Measurements from ENCODE around the gene MUC5B. TPM values are rescaled to one million over a fixed set of nuclear protein-coding genes. Genes with fewer than 3 reads are reported as not detected.
A peak's percentile ranks its signal among the peaks of the same experiment; 100 is the strongest.
"Not testable (repeated sequence)": the region's sequence is repeated elsewhere in the genome, so short reads cannot be mapped to it uniquely, and the experiment has no call there.

The MUC5B gene
- total RNA-seq, 4 donors from 2014 or later = 0.22 to 0.61 (median 0.29) TPM; not detected in 1

DNA sequence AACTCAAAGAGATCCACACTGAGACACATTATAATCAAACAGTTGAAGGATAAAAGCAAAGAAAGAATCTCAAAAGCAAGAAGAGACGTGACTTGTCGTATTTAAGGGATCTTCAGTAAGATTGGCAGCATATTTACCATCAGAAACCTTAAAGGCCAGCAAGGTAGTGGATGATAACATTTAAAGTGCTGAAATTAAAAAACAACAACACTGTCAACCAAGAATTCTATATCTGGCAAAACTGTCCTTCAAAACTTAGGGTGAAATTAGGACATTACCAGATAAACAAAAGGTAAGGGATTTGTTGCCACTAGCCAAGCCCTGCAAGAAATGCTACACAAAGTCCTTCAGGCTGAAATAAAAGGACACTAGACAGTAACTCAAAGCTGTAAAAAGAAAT is 11.0 kb upstream of the MUC5B start:
- DNase-seq (ENCODE audit: low spot score in 2 of 2) = no peak
- intact Hi-C loops (cut with DNase I; ENCODE audit: low total_unique reads) = no loop called here
- TF ChIP-seq, protein P1, sequence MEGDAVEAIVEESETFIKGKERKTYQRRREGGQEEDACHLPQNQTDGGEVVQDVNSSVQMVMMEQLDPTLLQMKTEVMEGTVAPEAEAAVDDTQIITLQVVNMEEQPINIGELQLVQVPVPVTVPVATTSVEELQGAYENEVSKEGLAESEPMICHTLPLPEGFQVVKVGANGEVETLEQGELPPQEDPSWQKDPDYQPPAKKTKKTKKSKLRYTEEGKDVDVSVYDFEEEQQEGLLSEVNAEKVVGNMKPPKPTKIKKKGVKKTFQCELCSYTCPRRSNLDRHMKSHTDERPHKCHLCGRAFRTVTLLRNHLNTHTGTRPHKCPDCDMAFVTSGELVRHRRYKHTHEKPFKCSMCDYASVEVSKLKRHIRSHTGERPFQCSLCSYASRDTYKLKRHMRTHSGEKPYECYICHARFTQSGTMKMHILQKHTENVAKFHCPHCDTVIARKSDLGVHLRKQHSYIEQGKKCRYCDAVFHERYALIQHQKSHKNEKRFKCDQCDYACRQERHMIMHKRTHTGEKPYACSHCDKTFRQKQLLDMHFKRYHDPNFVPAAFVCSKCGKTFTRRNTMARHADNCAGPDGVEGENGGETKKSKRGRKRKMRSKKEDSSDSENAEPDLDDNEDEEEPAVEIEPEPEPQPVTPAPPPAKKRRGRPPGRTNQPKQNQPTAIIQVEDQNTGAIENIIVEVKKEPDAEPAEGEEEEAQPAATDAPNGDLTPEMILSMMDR (IDR thresholded peaks at IDR 0.05) = no peak
- no peak for TF ChIP-seq POLR2A (IDR thresholded peaks at IDR 0.05)
- 85 to 89% methylated on average over 2 of the region's 2 CpGs for WGBS, 2 donors
- H3K4me3 ChIP-seq (ENCODE audit: low read depth, poor library complexity, severe bottlenecking) = no peak overlapping the region

DNA sequence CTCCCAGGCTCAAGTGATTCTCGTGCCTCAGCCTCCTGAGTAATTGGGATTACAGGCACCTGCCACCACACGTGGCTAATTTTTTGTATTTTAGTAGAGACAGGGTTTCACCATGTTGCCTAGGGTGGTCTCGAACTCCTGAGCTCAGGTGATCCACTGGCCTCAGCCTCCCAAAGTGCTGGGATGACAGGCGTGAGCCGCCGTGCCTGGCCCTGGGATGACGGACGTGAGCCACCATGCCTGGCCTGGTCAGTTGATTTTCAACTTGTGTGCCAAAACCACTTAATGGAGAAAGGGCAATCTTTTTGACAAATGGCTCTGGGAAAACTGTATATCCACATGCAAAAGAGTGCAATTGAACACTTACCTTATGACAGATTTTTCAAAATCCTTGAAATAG is 7.0 kb upstream of the MUC5B start:
- intact Hi-C loops (cut with DNase I; ENCODE audit: low total_unique reads); DNase-seq (ENCODE audit: low spot score in 2 of 2); H3K4me3 ChIP-seq (ENCODE audit: low read depth, poor library complexity, severe bottlenecking): not testable (repeated sequence)
- 79 to 86% methylated on average over 8 of the region's 8 CpGs for WGBS, 2 donors

DNA sequence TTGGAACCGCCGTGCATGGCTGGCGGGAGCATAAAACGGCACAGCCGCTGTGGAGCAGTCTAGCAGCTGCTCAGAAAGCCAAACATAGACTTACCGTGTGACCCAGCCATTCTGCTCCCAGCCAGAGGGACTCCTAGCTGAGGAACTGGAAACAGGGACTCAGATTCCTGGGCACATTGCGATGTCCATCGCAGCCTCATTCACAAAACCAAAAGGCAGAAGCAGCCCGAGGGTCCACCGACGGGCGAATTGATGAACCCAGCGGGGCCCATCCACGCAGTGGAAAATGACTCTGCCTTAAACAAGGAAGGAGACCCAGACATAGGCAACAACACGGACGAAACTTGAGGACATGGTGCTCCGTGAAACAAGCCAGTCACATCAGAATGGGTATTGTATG is 5.7 kb upstream of the MUC5B start:
- peak in 1 of 2 donors; percentile 60 for DNase-seq (ENCODE audit: low spot score in 2 of 2)
- H3K4me3 ChIP-seq (ENCODE audit: low read depth, poor library complexity, severe bottlenecking) = no peak overlapping the region
- WGBS, 2 donors = 92 to 95% methylated on average over 17 of the region's 17 CpGs
- TF ChIP-seq POLR2A (IDR thresholded peaks at IDR 0.05) = no peak
- TF ChIP-seq, protein P1 (IDR thresholded peaks at IDR 0.05) = no peak
- intact Hi-C loops (cut with DNase I; ENCODE audit: low total_unique reads) = no loop called here

DNA sequence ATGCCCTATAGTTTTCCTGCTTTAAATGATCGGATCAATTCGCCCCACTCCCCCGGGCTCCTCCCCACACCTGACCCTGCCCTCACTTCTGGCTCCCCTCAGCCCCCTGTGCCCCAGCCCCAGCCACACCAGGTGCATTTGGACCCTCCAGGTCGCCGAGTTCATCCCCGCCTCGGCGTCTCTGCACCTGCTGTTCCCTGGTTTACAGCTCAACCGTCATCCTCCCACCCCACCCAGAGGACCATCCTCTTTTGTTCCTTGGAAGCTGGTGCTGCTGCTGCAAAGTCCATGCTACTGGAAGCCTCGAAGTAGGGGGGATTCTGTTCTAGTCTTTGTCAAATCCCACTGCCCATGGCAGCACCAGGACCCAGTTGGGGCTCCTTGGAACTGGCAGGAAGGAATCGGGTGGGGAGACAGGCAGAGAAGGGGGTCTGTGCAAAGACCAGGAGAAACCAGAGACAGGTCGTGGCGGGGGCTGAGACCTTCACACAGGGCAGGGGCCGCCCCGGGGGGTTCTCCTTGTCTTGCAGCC is 4.5 kb upstream of the MUC5B start:
- 69 to 73% methylated on average over 15 of the region's 15 CpGs for WGBS, 2 donors
- TF ChIP-seq POLR2A (IDR thresholded peaks at IDR 0.05) = no peak
- TF ChIP-seq, protein P1 (IDR thresholded peaks at IDR 0.05) = no peak
- intact Hi-C loops (cut with DNase I; ENCODE audit: low total_unique reads) = no loop called here
- no peak overlapping the region for H3K4me3 ChIP-seq (ENCODE audit: low read depth, poor library complexity, severe bottlenecking)
- no peak for DNase-seq (ENCODE audit: low spot score in 2 of 2)

DNA sequence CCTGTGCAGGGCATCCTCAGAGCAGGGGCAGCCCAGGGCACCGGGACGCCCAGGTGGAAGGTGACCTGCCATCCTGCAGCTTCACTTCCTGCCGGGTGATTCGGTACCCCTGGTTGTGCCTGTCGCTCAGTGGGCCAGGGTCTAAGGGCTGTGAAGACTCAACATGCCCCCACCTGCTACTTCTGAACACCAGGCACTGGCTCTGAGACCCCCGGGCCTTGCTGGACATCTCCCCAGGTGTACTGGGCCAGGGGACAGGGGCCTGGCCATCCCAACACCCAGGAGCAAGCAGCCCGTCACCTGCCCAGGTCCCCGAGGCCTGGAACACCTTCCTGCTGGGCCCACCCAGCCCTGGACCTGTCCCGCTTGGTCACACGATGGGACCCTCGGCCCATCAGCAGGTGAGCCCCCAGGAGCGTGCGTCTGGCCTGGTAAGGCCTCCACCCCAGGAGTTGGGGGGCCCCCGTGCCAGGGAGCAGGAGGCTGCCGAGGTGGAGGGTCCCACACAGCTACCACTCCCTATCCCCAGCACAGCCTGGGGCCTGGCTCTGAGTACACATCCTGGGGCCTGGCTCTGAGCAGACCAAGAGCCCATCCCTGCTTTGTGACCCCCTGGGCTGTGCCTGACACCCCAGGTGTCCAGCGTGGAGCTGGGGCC is 3.9 kb upstream of the MUC5B start:
- TF ChIP-seq POLR2A (IDR thresholded peaks at IDR 0.05) = no peak
- TF ChIP-seq, protein P1 (IDR thresholded peaks at IDR 0.05) = no peak
- 72 to 86% methylated on average over 9 to 11 of the region's 16 CpGs for WGBS, 2 donors
- intact Hi-C loops (cut with DNase I; ENCODE audit: low total_unique reads) = no loop called here
- no peak overlapping the region for H3K4me3 ChIP-seq (ENCODE audit: low read depth, poor library complexity, severe bottlenecking)
- peak in 1 of 2 donors; percentile 85 for DNase-seq (ENCODE audit: low spot score in 2 of 2)

DNA sequence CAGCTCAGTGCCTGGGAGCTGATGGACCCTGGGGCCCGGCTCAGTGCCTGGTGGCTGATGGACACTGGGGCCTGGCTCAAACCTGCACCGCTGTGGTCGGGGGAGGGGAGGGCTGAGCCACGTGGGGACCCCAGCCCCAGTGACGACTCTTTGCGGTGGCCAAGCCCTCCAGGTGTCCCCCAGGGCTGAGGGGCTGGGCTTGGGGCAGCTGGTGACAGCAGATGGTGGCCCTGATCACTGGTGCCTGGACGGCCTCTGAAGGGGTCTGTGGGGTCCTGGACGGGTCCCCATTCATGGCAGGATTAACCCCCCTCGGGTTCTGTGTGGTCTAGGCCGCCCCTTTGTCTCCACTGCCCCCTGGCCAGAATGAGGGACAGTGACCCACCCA is 3.4 kb upstream of the MUC5B start:
- H3K4me3 ChIP-seq (ENCODE audit: low read depth, poor library complexity, severe bottlenecking) = no peak overlapping the region
- no peak for TF ChIP-seq POLR2A (IDR thresholded peaks at IDR 0.05)
- TF ChIP-seq, protein P1 (IDR thresholded peaks at IDR 0.05) = no peak
- peak in 1 of 2 donors; percentile 81 for DNase-seq (ENCODE audit: low spot score in 2 of 2)
- WGBS, 2 donors = 55 to 65% methylated on average over 9 to 10 of the region's 10 CpGs
- intact Hi-C loops (cut with DNase I; ENCODE audit: low total_unique reads) = no loop called here
